GM19372 (cell line): ENCODE data around the gene NTSR1.
"Not testable (repeated sequence)": the region's sequence is repeated elsewhere in the genome, so short reads cannot be mapped to it uniquely, and the experiment has no call there.

Source experiments
- ATAC-seq: cut with Tn5 transposase; IDR thresholded peaks from one replicate; pipeline ENCODE4 v1.9.1; 2021; ENCODE audit warnings: mild to moderate bottlenecking, low read depth, moderate library complexity; ENCODE audit not compliant: unreplicated experiment

The NTSR1 gene

DNA sequence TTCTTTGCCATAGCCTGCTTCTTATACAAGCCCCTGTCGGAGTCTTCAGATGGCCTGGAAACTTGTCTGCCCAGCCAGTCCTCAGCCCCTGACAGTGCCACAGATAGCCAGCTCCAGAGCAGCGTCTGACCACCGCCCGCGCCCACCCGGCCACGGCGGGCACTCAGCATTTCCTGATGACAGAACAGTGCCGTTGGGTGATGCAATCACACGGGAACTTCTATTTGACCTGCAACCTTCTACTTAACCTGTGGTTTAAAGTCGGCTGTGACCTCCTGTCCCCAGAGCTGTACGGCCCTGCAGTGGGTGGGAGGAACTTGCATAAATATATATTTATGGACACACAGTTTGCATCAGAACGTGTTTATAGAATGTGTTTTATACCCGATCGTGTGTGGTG is 36.9 kb upstream of the NTSR1 start:
- ATAC-seq = no peak

DNA sequence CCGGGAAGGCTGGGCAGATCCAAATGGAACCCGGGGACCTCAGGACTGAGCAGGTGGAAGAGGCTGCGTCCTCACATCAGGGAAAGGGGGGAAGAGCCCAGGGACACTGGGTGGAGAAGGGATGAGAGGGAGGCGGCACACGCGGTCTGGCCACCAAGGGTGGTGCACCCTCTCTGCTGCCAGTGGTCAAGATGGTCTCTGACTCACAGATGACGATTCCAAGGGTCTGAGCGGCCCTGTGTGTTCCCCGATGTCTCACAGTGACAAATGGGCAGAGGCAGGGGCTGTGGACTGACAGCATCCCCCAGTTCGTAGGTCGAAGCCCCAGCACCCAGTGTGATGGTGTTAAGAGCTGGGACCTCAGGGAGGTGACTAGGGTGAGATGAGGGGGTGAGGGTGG is 34.3 kb upstream of the NTSR1 start:
- ATAC-seq = no peak

DNA sequence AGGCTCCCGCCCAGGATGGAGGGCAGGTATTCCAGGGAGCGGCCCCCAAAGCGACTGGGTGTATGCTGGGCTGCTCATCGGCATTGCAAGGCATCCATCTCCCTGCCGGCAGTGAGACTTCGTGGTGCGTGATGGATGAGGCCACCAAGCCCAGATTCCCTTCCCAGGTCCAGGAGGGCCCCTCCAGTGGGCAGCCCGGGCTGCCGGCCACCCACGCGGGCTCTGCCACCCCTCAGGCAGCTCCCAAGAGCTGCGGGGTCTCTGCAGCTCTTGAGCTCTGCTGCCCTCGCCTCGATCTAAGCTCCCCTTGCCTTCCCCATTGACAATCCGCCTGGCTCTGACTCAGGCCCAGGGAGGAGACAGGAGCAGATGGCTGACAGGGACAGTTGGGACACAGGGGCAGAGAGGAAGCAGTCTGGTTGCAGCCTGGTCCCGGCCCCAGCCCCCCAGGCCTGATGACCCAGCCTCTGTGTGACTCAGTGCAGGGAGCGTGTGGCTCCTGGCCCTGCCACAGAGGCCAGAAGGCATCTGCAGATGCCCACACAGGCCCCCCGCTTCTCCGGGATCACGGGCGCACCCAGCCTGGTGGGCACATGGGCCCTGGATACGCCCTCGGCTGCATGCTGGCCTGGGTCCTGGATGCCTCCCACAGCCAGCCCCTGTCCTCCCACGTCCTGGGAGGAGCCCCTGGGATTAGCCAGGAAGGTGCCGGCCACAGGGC is 33.3 kb upstream of the NTSR1 start:
- ATAC-seq = no peak

DNA sequence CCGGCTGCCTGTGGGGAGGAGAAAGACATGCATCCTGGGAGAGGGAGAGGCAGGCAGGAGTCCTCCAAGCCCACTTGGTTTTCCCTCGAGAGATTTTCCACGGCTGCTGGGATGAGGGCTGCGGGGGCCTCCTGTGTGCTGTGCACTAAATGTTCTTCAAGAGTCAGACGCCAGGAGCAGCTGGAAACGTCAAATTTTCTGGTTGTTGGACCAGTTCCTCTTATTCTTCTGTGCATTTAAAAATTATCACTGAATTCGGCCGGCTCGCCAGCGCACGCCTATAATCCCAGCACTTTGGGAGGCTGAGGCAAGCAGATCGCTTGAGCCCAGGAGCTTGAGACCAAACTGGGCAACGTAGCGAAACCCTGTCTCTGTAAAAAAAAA is 32.8 kb upstream of the NTSR1 start:
- ATAC-seq = no peak

DNA sequence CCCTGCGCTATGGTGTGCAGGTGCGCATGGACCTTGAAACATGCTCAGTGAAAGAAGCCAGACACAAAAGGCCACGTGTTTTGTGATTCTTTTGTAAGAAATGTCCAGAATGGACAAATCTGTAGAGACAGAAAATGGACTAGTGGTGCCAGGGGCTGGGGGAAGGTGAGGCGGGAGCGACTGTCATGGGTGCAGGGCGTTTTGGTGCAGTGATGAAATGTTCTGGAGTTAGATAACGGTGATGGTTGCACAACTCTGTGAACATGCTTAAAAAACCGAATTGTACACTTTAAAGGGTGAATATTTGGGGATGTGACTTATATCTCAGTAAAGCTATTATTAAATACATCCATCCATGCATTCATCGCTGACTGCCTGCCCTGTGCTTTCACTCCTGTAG is 31.7 kb upstream of the NTSR1 start:
- ATAC-seq = no peak

DNA sequence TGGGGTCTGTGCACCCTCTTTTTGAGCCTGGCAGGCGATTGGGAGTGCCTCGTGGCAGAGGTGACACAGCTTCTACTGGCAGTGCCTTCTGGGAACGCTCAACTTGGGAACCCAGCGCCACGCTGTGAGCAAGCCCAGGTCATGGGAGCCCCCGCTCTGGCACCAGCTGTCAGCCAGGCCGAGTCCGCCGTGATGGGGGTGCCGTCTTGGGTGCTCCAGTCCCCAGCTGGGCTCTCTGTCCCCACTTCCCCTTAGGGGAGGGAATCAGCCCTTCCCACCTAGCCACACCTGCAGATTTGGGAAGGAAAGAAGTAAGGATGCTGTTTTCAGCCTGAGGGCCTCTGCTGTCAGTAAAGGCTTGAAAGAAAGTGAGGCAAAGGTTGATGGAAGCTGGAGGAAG is 31.0 kb upstream of the NTSR1 start:
- ATAC-seq = no peak

DNA sequence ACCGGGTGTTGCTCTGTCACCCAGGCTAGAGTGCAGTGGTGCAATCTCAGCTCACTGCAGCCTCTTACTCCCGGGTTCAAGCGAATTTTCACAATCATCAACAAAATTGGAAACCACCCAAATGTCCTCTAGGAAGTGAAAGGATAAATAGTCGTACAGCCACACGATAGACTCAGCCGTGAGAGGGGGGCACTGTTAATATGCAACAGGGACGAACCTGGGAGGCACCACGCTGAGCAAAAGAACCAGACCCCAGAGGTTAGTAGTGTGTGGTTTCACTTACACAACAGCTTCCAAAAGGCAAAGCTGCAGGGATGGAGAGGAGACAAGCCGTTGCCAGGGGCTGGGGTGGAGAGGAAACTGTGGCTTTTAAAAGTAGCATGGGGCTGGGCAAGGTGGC is 30.1 kb upstream of the NTSR1 start:
- no peak for ATAC-seq

DNA sequence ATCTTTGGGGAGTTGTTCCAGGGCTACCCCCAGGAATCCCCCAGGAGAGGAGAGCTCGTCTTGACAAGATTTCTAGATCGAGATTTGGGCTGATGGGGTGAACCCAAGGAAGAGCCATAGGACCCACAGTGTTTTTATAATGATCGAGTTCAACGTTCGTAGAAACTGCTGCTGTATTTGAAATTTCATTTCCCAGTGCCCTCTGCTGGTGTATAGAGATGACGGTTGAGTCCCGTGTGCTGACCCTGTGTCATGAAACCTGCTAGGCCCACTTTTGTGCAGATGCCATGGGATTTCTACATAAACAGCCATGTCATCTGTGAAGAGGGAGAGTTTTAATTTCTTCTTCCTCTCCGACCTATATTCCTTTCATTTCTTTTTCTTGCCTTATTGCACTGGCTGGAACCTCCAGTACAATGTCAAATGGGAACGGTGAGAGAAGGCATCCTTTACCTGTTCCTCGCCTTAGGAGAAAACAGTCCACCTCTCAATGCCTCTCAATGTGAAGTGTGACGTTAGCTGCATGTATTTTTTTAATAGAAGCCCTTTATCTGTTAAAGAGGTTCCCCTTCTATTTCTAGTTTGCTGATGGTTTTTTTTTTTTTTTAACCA is 28.6 kb upstream of the NTSR1 start:
- ATAC-seq = no peak

DNA sequence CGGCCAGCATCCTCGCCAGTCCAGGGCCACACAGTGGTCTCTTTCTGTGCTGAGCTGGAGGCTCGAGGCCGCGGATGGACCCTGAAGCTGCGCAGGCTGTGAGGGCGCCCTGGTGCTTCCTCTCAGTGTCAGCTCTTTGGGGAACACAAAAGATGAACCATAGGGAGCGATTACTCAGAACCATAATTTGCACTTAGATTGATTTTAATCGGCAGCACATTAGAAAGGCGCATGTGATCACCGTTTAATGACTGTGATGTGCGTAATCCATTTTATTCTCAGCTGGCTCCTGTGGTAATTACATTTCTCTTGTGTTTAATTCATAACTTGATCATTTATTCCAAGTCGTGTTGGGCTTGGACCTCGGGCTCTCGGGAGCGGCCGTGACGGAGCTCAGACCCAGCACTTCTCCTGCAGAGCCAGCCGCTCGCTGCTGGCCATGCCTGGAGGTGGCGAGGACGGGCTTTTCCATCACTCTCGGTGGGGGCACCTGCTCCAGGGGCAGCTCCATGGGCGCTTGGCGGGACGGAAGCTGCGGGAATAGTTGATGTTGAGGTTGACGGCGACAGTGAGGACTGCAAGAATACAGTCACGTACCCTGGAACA is 25.6 kb upstream of the NTSR1 start:
- ATAC-seq = no peak

DNA sequence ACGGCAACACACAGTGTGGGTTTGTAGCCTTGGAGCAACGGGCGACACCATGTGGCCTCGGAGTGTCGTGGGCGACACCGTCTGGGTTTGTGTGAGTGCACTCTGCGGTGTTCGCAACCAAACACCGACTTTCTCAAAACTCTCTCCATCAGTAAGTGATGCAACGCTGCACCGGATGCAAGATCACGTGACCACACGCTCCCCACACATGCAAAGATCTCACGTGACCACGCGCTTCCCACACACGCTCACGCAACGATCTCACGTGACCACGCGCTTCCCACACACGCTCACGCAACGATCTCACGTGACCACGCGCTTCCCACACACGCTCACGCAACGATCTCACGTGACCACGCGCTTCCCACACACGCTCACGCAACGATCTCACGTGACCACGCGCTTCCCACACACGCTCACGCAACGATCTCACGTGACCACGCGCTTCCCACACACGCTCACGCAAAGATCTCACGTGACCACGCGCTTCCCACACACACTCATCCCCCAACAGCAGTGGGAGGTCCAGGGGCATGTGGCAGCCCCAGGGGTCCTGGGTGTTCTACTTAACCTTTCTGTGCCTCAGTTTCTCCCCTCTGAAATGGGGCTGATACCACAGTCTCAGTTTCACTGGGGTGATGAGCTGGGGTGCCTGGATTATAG is 24.8 kb upstream of the NTSR1 start:
- ATAC-seq = not testable (repeated sequence)

DNA sequence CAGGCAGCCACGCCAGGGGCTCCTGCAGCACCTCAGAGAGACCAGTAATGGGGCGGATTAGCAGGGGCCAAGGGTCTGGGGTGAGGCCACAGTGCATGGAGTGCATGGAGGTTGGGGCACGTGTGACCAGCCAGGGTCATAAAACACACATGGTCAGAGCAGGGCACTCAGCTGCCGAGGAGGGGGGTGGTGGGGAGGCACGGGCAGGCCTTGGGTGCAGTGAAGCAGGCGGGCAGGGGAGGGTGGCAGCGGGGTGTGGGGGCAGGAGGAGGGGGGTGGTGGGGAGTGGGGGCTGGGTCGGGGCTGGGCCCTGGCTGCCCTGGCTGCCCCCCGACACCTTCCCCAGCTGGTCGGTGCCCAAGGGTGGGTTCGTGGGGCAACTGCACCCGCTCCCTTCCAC is 23.7 kb upstream of the NTSR1 start:
- ATAC-seq = no peak

DNA sequence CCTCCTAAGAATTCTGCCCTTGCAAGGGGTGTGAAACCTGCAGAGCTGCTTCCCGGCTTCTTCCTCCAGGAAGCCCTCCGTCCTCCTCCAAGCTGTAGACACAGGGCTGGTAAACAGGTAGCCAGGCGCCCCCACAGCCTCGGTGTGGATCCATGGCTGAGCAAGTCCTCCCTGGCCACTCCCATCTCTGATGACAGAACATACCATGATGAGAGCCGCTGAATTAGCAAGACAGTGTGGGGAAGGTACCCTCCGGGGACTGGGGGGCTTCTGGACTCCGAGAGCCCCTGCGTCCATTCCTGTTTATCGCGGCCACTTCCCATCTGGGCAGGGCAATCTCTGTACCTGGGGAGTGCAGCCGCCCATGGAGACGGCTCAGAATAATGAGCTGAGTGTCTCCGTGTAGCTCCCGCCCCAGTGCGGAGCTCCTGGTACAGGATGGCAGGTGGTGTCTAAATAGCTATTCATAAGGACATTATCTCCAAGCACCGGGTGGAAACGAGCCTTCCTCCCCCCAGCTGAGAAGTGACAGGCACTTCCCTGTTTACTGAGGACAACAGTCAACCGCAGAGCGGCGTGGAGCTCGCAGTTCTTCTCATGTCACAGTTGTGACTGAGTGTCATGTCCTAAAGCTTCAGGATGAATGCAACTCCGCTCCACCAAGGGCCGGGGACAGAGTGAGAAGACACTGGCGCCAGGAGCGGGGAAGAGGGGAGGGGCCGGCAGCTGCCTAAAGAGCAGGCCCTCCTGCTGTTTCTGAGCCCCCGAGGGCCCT is 22.7 kb upstream of the NTSR1 start:
- ATAC-seq = no peak

DNA sequence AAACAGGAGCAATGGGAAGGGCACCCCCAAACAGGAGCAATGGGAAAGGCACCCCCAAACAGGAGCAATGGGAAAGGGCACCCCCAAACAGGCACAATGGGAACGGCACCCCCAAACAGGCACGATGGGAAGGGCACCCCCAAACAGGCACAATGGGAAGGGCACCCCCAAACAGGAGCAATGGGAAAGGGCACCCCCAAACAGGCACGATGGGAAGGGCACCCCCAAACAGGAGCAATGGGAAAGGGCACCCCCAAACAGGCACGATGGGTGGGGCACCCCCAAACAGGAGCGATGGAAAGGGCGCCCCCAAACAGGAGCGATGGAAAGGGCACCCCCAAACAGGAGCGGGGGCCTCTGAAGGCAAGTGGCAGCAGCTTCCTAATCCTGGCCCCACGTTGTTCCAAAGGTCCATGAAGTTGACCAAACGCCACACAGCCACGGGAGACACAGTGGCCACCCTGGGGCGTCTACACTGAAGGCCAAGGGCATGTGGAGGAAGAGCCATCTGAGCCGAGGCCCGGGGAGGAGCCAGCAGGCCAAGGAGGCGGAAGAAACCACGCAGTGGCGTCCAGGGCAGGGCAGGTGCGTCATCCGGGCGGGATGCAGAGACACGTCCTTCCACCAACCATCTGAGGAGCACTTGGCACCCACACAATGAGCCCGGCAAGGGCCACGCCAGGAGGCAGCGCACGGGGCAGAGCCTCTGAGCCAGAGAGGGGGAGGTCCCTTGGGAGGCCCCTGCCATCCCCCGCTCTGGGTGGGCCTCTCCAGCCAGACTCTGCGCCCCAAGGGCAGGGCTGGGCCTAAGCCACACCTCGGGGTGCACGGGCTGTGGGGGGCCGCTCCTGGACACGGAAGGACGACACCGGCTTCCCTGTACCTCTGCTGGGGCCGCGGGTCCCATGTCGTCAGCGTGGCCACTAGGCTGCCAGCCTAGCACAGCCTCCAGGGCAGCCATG is 21.5 kb upstream of the NTSR1 start:
- ATAC-seq = no peak

DNA sequence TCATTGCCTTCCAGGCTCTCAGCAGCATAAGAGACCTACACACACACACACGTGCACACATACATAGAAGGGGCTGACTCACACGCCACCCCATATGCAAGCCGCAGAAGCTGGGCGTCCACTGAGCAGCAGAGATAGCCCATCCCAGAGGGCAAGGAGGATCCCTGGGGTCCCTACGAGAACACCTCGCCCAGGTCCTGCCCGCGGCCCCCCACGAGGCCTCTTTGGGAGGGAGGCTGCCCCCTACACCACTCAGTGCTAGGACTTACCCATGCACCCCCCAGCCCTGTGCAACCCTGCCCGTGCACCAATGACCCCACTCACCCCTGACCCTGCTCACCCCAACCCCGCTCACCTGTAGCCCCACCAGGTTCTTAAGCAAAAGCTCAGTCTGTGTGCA is 20.6 kb upstream of the NTSR1 start:
- no peak for ATAC-seq

DNA sequence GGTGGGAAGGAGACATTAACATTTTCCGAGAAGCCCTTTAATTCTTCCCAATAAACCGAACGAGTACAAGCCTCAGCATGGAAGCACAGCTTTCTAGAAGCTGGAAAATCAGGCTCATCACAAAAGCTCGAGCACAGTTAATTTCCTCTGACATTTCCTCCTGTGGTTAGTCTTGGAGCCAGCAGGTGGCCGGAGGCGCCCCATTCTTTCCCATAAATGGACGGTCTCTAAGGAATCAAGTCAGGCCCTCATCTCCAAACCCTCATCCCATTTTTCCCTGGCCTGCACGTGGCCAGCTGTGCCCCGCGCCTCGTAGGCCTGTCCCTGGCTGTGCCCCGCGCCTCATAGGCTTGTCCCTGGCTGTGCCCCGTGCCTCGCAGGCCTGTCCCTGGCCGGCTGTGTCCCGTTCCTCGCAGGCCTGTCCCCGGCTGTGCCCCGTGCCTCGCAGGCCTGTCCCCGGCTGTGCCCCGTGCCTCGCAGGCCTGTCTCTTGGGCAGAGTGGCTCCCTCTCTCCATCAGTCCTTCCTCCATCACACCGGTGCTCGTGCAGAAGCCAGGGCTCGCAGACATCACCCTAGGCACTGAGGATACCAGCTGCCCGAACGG is 19.7 kb upstream of the NTSR1 start:
- no peak for ATAC-seq

DNA sequence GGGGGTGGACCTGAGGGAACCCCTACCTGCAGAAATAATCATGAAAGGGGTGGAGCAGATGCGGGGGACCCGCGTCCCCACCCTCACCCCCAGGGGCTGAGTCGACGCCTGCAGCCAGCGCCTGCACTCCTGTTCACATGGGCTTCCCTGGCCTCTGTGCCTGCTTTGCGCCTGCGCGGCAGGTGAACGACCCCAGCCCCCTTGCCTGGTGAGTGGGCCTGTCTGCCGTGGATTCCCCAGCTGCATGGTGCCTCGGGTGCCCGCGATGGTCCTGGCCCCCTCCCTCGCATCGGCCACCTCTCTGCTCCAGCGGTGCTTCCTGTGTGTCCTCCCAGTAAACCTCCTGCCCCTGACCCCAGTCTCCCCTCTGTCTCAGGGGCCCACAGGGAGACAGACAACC is 18.8 kb upstream of the NTSR1 start:
- ATAC-seq = no peak

DNA sequence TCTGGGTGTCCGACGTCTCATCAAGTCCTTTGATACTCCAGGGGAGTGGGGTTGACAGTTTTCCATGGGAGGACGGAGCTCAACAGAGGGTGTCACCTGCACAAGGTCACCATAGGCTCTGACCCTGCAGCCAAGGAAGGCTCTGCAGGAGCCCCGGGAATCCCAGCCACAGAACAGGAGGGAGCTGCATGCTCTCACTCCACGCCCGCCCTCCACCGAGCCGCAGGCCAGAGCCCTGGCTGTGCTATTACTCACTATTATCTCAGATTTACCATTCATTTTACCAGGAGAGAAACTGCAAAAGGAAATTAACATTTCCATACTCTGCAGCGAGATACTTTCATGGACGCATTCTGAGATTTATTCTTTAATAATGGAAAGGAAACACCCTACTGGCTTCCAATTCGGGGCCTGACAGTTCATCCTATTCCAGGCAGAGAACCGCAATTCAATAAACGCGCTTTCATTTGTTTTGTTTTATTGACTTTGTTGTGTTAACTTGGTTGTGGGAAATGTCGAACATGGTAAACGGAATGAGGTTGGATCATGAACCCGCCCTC is 18.3 kb upstream of the NTSR1 start:
- no peak for ATAC-seq

DNA sequence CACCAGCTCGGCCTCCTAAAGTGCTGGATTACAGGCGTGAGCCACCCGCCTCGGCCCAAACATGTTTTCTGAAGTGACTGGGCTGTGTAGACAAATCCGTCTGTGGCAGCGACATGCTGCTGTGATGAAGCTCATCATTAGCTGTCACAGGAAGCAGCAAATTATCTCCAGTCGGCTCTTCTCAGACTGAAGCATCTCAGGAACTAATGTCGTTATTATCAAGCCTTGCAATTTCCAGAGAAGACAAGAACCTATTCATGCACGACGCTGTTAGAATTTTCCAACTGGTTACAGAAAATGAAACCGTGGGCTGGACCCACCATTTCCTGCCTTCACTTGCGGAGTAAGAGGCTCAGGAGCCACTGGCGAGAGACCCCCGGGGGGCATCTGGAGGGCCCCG is 17.1 kb upstream of the NTSR1 start:
- ATAC-seq = no peak

DNA sequence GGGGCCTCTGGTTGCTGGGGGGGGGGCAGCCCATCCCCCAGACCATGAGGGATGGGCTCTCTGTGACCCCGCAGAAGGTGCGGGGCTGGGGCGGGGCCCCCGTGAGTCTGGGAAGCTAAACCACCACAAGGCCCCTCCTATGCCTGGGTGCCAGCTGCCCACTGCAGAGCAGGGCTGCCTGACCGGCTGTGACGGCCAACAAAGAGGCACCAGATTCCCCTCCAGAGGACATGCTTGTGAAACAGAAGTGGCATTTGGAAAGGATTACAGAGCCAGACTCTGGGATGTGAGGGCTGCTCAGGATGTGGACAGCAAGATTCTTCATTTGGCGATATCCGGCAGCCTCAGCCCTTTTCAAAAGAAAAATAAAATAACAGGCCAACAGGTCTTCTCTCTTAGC is 16.5 kb upstream of the NTSR1 start:
- no peak for ATAC-seq
